NCI-H2196 treated with DMSO at 0.1 percent for 48 hours (cell line): ENCODE data around the gene FNDC10.
"Not testable (repeated sequence)": the region's sequence is repeated elsewhere in the genome, so short reads cannot be mapped to it uniquely, and the experiment has no call there.

Source experiments
- DNase-seq: peaks from one replicate; lab custom pipeline; 2025; ENCODE audit not compliant: unreplicated experiment; lab: John Stamatoyannopoulos, UW

Gene FNDC10

DNA sequence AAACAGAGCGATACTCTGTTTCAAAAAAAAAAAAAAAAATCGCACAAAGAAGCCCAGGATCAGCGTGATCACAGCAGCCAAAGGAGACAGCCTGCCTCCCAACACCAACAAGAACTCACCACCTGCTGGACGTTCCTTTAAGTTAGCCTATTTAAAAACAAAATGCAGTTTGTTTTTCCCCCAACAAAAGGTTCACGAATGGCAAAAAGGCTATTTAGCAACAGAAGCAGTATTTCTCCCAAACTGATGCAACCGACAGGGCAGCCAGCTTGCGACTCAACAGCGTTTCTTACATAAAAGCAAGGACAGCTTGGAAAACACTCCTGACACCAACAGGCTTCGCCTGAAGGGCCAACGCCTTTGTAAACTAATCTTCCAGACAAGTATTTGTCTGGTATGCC lies 32.0 kb downstream of the FNDC10 start:
- DNase-seq, result no peak

DNA sequence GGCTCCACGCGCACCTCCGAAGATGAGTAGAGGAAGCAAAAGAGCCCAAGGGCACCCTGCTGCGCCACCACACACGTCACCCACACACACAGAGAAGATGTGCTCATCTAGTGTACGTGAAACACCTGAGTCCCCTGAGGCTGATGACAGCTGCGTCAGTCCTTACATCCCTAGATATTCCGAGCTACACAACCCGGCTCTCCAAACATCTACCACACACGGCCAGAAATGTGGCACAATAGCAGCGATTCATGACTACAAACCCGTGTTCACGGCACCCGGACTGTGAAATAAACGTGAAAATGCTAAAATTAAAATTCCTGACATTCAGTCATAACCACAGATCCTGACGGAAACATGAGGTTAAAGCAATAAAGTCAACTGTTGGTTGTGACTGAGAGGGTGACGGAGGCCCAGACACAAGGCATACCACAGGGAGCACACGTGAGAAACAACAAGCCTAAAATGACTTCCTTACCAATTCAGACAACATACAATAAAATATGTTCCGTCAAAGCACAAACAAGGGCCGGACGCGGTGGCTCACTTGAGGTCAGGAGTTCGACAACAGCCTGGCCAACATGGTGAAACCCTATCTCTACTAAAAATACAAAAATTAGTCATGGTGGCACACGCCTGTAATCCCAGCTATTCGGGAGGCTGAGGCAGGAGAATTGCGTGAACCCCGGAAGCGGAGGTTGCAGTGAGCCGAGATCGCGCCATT lies 32.6 kb downstream of the FNDC10 start:
- DNase-seq, result no peak

GRCh38 chr1:1565340-1565739 lies 34.6 kb downstream of the FNDC10 start:
- DNase-seq, result no peak

GRCh38 chr1:1564268-1564667 lies 35.7 kb downstream of the FNDC10 start:
- no peak for DNase-seq

GRCh38 chr1:1563688-1564087 lies 36.2 kb downstream of the FNDC10 start:
- DNase-seq, result no peak

- DNase-seq, result no peak
These were observed 37.3 kb downstream of the FNDC10 start for GRCh38 chr1:1562556-1563195.

DNA sequence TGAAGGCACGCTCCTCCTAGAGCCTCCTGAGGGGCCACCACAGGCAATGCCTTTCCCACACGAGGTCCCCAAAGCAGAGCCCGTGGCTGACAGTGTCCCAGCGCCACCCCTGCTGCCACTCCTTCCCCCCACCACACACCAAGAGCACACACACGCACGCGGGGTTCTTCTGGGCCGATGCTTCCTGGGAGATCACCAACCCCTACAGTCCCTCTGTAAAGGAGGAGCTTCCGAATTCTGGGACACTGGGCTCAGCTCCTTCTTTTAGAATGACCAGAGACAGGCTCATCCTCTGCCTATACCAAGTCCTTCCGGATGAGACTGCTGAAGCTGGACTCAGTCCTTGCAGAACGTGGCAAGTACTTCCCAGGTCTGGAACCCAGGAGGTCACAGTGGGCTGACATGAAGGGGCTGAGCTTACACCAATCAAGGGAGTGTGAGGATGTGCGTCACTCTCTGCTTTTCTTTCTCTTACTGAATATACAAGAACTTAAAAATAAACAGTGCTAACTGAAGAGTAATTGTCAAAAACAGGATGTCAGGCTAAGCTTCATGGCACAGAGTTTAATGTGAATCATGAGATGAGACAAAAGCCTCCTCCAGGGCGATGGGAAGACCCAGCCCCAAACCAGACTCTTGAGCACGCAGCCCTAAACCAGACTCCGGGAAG lies 38.0 kb downstream of the FNDC10 start:
- no peak for DNase-seq

GRCh38 chr1:1560178-1560577 lies 39.8 kb downstream of the FNDC10 start:
- no peak for DNase-seq

DNA sequence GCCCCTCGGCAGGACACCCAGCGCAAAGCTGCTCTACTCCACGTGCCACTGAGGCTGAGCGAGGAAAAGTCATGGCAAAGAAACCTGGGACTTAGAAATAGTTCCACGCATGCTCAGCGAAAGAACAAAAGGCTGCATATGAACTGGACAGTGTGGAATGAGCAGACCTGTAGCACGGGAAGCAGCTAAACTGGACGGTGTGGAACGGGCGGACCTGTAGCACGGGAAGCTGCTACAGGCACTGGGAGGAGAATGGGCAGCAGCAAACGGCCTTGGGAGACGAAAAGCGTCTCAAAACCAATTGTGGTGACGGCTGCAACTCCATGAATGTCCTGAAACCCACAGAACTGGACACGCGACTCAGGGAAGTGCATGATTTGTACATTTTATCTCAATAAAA lies 40.9 kb downstream of the FNDC10 start:
- DNase-seq, result no peak

DNA sequence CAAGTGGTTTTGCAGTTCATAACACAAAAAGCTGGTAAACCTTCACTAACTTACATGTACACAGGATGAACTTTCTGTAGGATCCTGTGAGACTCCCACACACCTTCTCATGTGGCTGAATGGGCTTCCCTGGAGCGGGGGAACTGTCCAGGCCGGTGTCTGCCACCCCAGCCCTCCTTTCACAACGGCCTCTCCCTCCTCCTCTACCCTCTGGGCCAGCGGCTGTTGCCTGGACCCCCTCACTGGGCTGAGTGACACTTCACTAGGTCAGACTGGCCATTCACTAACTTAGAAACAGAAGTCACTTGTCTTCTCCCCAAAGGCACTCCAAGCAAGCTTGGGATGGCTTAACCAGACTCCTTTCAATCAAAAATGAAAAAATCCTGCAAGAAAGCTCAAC lies 41.3 kb downstream of the FNDC10 start:
- no peak for DNase-seq

DNA sequence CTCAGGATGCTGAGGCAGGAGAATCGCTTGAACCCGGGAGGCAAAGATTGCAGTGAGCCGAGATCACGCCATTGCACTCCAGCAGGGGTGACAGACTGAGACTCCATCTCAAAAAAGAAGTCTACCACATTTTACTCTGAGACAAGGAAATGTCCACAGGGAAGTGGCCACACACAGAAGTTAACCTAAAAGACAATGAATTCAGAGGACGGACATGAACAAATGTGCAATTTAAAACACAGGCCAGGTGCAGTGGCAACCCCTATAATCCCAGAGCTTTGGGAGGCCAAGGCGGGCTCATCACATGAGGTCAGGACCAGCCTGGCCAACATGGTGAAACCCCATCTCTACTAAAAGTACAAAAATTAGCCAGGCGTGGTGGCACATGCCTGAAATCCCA lies 42.2 kb downstream of the FNDC10 start:
- DNase-seq, result not testable (repeated sequence)

DNA sequence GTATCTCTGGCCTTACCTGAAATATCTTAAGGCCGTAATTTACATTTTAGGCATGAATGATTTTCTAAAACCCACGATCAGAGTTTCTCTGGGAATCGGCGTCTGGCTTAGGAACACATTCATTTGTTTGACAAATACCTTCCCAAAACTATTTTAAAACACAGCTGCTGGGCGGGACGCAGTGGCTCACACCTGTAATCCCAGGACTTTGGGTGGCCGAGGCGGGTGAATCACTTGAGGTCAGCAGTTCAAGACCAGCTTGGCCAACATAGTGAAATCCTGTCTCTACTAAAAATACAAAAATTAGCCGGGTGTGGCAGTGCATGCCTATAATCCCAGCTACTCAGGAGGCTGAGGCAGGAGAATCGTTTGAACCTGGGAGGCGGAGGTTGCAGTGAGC lies 43.0 kb downstream of the FNDC10 start:
- DNase-seq, result not testable (repeated sequence)

- no peak for DNase-seq
These were observed 43.4 kb downstream of the FNDC10 start for GRCh38 chr1:1556505-1556904.

- DNase-seq, result no peak
These were observed 44.7 kb downstream of the FNDC10 start for GRCh38 chr1:1554926-1555915.

DNA sequence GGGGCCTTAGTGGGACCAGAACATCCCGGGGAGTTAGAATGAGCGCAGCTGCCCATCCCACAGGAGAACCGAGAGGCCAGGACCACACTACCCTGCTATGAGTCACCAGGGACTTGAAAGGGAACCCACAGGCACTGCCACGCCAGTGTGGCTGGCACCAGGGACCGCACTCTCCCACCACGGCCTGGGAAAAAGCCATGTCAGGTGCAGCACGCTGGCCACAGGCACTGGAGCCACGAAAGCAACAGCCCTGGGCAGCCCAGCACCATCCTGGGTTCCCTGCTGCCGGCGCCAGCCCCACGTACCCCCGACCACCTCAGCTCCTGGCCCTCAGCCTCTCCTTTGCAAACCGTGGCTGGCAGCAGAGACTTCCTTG lies 45.4 kb downstream of the FNDC10 start:
- no peak for DNase-seq

DNA sequence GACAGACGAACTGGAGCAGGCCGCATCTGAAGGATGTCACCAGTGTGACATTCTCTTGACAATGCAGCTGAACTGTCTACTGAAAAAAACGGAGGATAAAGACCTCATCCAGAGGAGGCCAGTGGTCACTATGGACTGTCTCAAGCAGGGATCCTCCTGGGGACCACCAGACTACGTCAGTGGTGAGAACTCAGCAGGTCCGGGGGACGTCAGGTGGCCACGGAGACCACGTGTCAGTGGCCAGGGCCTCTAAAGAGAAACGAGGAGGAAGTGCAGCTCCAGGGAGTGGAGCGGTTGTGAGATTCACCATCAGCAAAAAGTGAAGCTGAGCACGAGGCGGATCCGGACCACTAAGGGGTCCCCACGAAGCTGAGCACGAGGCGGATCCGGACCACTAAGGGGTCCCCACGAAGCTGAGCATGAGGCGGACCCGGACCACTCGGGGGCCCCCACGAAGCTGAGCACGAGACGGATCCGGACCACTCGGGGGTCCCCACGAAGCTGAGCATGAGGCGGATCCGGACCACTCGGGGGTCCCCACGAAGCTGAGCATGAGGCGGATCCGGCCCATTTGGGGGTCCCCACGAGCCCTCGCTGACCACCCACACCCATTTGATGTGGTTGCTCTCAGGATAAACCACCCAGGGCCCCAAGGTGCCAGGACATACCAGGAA lies 46.0 kb downstream of the FNDC10 start:
- no peak for DNase-seq

DNA sequence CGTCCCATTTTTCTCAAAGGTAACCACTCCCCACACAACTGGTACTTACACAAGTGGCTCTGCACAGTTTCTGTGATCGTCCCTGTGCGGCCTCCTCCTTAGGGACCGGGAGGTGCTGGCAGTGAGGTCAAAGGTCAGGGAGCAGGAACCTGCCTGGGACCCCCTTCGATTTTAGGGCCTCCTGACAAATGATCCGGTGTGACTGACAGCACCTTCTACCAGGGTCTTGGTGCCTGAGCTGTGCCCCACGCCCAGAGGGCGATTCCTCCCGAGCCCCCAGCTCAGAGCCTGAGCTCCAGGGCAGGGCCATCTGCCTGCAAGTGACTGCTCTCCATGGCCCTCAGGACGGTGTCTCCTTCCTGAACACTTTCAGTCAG lies 47.7 kb downstream of the FNDC10 start:
- DNase-seq, result no peak

- no peak for DNase-seq
These were observed 48.2 kb downstream of the FNDC10 start for GRCh38 chr1:1551524-1552262.

- DNase-seq, result no peak
These were observed 49.1 kb downstream of the FNDC10 start for GRCh38 chr1:1550591-1551432.
